ENCODE results near the gene C1QA.

The C1QA gene, protein sequence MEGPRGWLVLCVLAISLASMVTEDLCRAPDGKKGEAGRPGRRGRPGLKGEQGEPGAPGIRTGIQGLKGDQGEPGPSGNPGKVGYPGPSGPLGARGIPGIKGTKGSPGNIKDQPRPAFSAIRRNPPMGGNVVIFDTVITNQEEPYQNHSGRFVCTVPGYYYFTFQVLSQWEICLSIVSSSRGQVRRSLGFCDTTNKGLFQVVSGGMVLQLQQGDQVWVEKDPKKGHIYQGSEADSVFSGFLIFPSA

DNA sequence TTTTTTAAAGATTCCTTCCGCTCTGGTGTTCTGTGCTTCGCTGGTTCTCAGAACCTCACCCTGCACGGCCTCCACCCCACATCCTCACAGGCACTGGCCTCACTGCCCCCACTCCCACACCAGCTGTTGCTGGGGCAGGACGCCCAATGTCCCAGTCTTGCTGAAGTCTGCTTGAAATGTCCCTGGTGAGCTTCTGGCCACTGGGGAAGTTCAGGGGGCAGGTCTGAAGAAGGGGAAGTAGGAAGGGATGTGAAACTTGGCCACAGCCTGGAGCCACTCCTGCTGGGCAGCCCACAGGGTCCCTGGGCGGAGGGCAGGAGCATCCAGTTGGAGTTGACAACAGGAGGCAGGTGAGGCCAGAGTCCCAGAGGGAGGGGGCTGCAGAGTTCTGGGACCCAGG is at the start of gene C1QA:
Gene C1QA, plus strand, starts transcription at position 276 of the 400 bp plus-strand sequence. CDS start 989 bp downstream, outside the sequence.
- no peak for DNase-seq

DNA sequence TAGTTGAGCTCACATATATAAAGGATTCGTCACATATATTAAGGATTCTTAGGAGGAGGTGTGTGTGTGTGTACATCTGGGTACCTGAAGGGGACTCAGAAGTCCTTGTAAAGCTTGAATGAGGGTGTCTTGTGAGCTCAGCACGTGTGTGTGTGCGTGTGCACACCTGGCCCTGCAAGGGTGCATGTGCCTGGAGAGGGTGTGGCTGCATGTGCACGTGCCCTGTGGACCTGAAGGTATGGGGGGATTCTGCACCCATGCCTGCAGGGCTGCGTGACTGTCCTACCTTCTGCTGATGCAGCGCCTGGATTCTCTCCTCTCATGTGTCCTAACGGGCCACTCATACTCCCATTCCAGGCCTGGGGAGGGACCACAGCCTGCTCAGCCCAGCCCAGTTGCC is 49.2 kb upstream of the C1QA start:
- no peak for DNase-seq

DNA sequence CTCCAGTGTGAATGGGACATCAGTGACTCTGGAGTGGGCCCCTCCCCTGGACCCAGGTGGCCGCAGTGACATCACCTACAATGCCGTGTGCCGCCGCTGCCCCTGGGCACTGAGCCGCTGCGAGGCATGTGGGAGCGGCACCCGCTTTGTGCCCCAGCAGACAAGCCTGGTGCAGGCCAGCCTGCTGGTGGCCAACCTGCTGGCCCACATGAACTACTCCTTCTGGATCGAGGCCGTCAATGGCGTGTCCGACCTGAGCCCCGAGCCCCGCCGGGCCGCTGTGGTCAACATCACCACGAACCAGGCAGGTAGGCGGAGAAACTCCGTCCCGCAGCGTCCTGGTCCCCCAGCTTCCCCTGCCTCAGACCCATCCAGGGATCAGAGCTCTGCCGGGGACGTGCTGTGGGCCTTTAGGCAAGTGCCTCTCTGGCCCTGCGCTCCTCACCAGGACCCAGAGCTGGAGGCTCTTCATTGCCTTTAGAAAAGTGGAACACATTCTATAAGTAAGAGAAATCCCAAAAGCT is 47.5 kb upstream of the C1QA start:
- no peak for DNase-seq

DNA sequence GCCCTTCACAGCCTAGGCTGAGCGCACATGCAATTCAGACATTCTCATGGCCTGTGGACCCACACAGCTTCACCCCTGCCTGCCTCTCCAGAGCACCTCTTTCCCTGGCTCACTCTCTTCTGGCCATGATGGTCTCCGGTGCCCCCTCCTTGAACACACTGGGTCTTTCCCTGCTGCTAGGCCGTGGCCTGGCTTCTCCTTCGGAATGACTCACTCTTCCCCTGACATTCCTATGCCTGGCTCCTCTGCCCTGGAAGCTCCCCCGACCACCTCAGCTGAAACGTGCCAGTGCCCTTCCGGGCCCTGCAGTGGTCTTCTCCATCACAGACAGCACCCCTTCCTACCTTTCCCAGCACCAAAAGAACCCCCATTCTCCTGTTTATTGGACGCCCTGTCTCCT is 44.9 kb upstream of the C1QA start:
- no peak for DNase-seq

DNA sequence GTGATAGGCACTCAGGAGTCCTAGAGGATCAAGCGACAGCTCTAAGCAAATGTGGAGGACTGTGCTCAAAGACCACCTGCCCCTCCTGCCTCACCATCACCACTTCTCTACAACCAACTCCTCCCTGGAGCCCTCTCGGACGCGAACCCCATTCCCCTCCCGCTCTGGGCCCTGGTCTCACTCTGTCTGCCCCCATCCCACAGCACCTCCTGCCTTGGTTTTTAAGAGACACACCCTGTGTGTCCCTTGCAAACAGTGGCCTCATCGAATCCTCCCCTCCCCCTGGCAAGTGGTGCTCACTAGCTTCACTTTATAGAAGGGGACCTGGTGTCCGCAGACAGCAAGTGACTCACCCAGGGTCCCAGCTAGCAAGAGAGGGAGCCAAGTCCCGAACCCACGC is 44.4 kb upstream of the C1QA start:
- DNase-seq = no peak

DNA sequence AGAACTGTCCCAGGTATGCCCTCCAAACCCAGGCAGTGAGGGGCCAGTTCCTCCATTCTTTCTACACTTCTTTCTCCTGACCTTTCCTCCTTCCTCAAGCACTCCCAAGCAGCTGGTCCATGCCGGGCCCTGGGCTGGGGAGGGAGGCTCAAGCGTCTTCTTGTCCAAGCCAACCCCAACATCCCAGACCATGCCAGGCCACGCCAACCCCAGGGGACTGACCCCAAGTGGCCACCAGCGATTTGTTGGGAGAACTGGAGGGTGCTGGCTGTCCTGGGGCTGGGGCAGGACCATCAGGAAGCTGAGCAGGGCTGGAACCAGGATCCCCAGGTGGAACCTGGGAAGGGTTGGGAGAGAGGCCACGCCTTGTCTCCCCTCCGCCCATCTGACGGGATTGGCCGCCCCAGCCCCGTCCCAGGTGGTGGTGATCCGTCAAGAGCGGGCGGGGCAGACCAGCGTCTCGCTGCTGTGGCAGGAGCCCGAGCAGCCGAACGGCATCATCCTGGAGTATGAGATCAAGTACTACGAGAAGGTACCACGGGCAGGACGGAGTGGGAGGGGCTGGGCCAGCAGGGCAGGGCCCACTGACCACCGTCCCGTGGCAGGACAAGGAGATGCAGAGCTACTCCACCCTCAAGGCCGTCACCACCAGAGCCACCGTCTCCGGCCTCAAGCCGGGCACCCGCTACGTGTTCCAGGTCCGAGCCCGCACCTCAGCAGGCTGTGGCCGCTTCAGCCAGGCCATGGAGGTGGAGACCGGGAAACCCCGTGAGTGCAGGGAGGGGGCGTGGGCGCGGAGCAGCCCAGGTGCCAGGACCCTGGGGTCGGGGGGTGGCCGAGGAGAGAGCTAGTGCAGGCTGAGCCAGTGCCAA is 43.3 kb upstream of the C1QA start:
- DNase-seq = no peak

DNA sequence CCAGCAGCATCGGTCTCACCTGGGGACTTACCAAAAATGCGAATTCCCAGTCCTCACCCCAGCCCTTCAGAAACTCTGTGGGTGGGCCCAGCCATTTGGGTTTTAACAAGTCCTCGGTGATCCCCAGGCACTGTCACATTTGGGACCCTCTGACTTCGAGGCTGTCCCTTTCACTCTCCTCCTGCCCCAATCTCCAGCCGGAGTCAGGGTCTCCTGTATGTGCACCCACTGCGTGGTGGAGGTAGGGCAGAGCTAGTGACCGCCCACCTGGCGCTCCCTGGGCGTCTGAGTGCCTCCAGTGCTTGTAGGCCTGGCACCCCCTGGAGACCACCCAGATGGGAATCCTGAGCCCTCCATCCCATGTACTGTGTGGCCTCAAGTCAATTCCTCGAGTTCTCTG is 42.0 kb upstream of the C1QA start:
- DNase-seq = no peak

DNA sequence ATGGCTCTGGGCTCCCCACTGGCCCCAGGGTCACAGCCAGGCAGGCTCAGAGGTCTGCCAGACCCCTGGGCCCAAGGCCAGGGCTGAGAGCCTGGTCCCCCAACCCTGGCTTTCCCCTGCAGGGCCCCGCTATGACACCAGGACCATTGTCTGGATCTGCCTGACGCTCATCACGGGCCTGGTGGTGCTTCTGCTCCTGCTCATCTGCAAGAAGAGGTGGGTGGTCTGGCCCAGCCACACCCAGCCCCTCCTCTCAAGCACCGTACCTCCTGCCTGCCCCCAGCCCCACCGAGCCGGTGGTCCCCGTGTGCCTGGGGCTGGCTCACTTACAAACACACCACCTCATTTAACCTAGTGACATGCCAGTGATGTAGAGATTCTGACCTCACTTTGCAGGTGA is 41.3 kb upstream of the C1QA start:
- no peak for DNase-seq

DNA sequence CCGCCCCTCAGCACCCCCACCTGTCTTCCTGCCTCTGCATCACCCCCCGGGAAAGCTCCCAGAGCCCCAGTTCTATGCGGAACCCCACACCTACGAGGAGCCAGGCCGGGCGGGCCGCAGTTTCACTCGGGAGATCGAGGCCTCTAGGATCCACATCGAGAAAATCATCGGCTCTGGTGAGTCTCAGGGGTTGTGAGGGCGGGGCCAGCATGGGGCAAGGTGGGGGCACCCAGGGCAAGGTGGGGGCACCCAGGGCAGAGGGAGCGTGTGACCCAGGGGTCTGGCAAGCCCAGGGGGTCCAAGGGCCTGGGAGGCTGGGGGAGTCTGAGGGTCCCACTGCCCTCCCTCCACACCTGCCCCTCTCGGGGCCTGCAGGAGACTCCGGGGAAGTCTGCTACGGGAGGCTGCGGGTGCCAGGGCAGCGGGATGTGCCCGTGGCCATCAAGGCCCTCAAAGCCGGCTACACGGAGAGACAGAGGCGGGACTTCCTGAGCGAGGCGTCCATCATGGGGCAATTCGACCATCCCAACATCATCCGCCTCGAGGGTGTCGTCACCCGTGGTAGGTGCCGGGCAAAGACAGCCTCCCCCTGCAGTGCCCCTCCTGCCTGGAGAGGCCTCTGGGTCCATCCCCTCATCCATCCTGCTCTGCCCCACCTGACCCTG is 39.0 kb upstream of the C1QA start:
- DNase-seq = no peak

DNA sequence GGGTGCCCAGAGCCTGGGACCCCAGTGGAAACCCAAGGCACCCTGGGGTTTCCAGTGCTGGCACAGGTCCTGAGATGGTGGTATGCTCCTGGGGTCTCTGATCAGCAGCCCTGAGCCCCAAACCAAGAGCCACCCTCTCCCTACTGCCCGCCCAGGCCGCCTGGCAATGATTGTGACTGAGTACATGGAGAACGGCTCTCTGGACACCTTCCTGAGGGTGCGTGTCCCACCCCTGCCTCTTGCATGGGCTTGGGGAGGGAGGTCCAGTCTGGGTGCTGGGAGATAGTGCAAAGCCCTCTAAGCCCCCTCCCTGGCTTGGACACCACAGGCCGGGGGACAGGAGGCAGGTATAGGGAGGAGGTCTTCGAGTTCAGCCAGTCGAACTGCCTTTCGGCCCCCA is 38.4 kb upstream of the C1QA start:
- DNase-seq = no peak

DNA sequence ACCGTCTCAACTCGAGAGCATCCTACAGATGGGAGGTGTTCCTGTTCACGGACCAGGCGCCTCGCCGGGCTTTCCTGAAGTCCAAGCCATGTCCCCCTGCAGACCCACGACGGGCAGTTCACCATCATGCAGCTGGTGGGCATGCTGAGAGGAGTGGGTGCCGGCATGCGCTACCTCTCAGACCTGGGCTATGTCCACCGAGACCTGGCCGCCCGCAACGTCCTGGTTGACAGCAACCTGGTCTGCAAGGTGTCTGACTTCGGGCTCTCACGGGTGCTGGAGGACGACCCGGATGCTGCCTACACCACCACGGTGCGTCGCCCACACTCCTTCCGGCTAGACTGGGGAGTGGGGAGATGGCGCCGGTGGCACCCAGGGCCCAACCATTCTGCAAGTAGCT is 37.7 kb upstream of the C1QA start:
- DNase-seq = no peak

DNA sequence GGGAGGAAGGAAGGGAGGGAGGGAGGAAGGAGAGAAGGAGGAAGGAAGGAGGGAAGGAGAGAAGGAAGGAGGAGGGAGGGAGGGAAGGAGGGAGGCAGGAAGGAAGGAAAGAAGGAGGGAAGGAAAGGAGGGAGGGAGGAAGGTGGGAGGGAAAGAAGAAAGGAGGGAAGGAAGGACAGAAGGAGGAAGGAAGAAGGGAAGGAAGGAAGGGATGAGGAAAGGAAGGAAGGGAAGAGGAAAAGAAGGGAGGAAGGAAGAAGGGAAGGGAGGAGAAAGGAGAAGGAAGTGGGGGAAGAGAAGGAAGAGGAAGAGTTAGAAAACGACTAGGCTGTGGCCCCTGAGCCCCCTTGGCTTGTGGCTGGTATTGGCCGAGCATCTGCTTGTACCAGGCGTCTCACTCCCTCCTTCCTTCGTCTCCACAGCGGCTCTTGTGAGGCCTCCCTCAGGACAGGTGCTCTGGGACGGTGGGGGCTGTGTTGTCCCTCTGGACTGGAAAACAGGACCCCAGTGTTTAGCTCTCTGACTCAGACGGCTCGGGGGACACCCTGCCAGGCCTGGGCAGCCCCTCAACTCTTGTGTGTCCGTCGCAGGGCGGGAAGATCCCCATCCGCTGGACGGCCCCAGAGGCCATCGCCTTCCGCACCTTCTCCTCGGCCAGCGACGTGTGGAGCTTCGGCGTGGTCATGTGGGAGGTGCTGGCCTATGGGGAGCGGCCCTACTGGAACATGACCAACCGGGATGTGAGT is 36.2 kb upstream of the C1QA start:
- DNase-seq = no peak

DNA sequence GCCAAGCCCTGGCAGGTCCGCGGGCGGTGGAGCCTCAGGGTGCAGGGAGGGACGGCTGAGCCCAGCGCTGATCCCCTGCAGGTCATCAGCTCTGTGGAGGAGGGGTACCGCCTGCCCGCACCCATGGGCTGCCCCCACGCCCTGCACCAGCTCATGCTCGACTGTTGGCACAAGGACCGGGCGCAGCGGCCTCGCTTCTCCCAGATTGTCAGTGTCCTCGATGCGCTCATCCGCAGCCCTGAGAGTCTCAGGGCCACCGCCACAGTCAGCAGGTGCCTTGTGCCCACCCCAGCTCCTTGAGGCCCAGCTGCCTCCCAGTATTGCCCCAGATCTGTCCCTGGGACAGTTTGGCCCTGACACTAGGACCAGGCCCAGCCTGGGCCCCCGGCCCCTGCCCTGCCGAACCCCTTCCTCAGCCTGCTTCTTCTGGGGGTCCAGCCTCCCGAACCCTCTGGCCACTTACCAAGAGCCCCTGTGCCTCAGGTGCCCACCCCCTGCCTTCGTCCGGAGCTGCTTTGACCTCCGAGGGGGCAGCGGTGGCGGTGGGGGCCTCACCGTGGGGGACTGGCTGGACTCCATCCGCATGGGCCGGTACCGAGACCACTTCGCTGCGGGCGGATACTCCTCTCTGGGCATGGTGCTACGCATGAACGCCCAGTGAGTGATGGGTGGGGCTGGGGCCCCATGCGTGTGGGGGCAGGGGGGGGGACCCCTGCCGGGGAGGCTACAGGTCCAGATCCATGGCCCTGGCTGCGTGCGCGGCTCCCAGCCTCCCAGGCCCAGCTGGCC is 35.4 kb upstream of the C1QA start:
- no peak for DNase-seq

DNA sequence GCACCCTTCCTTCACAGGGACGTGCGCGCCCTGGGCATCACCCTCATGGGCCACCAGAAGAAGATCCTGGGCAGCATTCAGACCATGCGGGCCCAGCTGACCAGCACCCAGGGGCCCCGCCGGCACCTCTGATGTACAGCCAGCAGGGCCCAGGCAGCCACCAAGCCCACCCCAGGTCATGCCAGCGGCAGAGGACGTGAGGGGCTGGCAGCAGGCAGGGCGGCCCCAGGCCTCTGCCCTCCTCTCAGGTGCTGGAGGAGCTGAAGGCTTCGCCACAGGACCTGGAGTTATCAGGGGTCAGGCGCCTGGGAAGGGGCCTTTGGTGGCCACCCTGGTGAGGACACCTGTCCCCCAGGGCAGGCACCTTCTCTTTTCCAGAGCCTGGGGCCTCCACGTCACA is 34.8 kb upstream of the C1QA start:
- no peak for DNase-seq

DNA sequence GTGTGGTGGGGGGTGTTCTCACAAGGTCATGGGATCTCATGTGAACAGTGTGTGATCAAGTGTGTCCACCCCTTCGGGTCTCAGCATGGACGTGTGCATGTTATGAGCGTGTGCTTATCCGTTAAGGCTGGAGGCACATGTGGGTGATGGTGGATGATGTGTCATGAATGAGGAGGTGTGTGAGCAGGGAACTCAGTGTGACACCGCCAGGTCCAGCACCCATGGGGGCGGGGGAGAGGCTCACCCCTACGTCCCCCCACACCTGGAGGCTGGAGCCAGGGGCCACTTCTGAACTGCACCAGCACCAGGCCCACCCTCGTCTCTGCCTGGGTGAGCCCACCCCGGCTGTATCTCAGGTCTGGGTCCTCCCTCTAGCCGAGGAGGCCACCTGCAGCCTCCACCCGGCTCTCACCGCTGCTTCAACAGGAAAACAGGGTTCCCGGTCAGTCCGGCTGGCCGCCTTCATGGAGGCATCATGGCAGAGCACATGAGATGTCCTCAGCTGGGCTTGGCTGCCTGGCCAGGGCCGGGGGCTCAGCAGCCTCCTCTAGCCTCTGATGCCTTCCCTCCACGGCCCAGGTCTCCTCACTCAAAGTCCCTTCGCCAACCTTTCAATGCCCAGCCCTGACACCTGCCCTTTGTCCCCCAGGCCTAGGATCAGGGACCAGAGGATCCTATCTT is 34.2 kb upstream of the C1QA start:
- no peak for DNase-seq

DNA sequence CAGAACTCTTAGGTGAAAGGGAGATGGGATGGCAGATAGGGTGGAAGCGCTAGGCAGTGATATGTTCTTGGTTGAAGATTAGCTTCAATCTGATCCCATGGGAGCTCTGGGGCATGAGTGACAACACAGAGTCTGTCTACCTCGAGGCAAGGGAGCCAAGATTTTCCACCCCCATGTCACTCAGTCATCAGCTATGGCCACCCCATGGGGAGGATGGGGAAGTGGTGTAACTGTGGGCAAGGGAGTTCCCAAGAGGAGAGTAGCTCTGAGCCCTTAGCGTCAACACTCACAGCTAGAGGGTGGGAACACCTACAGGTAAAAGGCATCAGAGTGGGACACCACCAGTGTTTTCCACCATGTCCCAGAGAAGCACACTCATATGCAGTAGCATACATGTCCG is 30.3 kb upstream of the C1QA start:
- no peak for DNase-seq

DNA sequence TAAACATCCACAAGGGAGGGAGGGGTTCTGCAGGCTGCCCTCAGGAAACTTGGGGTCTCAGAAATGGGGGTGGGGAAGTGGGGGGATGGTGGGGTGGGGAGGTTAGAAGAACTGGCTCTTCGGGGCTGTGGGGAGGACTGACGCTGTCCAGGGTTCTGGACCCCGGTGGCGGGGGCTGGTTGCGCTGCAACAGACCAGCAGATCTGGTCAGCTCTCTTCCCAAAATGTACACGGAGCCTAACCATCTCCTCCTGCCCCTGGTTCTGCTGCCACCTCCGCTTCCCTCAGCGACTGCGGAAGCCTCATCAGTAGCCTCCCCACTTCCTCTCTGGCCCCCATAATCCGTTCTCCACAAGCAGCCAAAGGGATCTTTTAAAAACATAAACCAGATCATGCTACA is 29.3 kb upstream of the C1QA start:
- DNase-seq = no peak

DNA sequence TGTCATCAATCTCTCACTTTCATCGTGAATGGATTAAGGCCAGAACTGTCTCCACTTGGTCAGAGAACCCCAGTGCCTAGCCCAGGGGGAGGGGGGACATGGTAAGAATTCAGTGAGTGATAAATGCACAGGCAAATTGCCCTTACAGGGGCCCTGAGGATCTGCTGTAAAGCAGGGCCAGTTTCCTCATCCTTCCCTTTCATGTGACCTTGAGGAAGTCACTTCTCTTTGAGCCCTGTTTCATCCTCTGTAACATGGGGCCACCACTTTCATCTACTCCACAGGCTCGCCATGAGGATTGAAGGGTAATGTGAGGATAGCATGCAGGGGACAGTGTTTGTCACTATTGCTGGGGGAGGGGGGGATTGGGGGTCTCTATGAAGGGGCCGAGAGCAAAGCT is 28.1 kb upstream of the C1QA start:
- DNase-seq = no peak

DNA sequence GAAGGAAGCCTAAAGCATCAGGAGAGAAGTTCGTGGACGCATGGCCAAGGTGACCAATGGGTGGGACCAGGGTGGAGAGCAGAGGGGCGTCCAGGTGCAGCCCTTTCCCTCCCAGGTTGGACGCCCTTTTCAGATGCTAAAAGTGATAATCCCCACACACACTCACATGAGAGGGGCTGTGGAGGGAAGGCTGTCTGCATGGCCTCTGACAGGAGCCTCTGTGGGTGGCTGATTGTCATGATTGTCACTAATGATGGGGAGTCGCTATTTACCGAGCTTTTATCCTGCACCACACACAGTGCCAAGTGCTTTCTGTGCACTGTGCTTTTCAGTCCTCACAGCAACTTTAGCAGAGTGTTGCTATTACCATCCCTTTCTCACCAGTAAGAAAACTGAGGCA is 27.1 kb upstream of the C1QA start:
- DNase-seq = no peak

DNA sequence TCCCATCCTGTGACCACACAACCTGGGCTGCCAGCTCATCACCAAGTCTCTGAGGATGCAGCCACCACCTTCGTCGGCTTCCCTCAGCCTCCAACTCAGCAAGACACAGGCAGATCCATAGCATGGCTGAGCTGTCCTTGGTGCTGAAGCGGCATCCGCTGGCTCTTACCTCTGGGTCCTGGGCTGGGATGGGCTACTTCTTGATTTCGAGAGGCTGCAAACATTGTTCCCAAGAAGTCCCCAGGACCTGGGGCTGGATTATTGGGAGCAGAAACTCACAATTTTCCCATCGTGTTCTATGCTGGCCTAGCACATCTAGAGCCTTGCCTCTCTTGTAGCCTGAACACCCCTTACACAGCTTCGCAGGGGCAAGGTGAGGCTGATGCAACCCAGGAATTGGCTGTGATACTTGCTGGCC is 24.9 kb upstream of the C1QA start:
- DNase-seq = no peak
